HG03025 (cell line): ENCODE measurements around the gene ZNF710.
"Not testable (repeated sequence)": the region's sequence is repeated elsewhere in the genome, so short reads cannot be mapped to it uniquely, and the experiment has no call there.

Experiments
- ATAC-seq: cut with Tn5 transposase; IDR thresholded peaks from one replicate; pipeline ENCODE4 v1.9.1; 2021; ENCODE audit warnings: mild to moderate bottlenecking, moderate library complexity; ENCODE audit not compliant: unreplicated experiment, low FRiP score

The ZNF710 gene

GRCh38 chr15:90001062-90001682 lies at the start of gene ZNF710:
Gene ZNF710, plus strand, starts transcription at chr15:90001324. Its CDS starts 65,814 bp downstream, at chr15:90067138.
- ATAC-seq, result no peak

DNA sequence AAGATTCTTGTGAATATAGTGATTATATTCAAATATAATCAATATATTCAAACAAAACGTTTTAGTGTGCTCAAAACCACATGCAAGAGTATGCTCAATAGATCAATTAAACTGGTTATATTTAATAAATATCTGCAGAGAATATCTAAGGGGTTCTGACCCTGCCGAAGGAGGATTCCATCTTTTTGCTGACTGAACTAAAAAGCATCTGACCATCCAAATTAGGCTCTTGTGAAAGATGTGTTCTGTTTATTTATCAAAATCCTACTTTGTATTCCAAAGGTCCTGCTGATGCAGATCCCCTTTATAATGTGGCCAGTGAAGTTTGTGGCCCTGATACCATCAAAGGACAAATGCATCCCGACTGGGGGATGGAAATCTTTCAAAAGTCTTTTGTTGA lies 46.6 kb upstream of the ZNF710 start:
- no peak for ATAC-seq

GRCh38 chr15:89955449-89955998 lies 45.6 kb upstream of the ZNF710 start:
- ATAC-seq, result not testable (repeated sequence)

GRCh38 chr15:89958107-89958805 lies 42.9 kb upstream of the ZNF710 start:
- ATAC-seq, result no peak

- ATAC-seq, result no peak
Measured at GRCh38 chr15:89963301-89964231, 37.6 kb upstream of the ZNF710 start.

DNA sequence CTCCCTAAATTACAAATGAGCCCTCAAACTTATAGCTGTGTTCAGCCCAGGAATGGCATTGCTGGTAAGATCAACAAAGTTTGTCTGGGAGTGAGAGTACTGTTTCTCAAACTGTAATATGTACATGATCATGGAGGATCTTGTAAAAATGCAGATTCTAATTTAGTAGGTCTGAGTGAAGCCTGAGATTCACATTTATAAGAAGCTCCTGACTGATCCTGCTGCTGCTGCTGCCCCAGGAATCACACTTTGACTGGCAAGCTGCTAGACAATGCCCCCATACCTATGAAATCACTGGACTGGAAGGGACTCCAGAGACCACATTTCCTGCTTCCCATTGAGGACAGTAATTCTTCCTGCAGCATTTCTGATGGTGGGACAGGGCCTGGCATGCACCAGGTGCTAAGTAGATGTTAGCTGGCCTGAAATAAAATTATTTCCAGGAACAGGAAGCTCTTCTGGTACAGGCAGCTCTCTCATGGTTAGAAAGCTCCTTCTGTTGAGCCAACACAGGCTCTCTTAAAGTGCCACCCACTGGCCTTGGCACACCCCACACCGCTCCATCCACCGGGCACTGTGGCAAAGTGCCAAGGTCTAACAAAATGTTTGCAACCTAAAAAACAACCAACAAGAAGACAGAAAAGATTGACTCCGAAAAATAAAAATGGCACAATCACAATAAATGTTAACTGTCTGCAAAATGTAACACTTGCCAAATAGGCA lies 36.7 kb upstream of the ZNF710 start:
- ATAC-seq, result no peak

DNA sequence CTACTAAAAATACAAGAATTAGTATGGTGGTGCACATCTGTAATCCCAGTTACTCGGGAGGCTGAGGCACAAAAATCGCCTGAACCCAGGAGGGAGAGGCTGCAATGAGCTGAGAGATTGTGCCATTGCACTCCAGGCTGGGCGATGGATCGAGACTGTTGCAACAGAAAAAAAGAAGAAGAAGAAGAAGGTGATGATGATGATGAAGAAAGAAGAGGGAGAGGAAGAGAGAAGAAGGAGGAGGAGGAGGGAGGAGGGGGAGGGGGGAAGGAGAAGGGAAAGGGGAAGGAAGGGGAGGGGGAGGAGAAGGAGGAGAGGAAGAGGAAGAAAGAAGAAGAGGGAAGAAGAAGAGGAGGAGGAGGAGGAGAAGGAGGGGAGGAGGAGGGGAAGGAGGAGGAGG lies 33.2 kb upstream of the ZNF710 start:
- no peak for ATAC-seq

DNA sequence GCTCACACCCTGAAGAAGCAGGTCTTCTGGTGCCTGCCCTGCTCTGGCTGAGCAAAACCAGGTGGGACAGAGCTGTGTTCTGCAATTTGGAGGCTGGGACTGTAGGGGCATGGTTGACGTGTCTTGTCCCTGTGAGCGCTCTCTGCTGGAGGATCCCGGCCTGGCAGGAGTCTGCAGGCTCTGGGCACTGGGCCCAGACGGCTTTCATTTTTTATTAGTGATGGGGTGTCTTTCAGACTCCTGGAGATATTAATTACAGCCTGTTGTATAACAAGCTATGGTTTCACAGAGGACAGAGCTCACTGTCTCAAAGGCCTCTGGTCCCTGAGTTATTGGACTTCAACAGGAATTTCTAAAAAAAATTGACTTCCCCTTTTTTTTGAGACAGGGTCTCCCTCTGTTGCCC lies 29.5 kb upstream of the ZNF710 start:
- ATAC-seq, result no peak

DNA sequence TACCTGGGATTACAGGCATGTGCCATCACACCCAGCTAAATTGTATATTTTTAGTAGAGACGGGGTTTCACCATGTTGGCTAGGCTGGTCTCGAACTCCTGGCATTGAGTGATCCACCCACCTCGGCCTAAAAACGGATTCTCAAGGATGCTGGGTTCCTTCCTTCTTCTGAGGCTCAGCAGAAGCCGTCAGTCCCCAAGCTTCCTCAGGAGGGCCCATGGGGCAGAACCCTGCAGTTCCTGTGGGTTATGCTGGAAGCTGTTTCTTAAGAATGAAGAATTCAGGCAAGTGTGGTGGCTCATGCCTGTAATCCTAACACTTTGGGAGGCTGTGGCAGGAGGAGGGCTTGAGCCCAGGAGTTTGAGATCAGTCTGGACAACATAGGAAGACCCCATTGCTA lies 29.0 kb upstream of the ZNF710 start:
- no peak for ATAC-seq

DNA sequence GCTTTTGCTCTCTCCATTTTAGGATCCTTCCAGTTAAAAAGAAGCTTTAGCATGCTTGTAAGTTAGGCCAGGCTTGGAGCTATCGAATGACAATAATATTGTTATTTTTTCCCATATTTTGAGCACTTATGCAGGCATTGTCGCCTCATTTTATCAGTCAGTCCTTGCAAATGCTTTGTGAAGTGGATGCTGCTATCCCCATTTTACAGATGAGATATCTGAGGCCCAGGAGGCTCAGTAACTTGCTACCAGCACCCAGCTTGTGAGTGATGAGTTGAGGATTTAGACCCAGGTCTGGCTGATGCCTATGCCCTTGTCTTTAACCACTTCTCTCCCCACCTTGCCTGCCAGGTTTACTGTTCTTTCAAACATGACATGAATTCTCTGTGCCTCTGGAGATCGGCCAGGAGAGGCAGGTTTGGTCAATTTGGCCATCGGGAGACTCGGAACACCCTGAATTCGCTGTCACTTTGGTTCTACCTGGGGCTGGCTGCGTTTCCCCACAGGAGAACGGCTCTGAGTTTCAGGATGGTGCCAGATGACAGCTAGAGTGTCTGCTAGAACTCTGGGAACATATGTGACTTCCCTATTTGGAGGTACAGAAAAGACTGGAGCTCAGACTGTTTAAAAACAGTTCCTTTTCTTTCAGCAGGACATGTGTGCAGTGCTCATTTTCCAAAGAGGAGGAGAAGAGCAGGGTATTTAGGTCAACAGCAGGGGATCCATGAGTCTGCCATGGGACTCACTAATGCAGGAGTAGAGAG lies 25.5 kb upstream of the ZNF710 start:
- ATAC-seq, result no peak

- ATAC-seq, result no peak
Measured at GRCh38 chr15:89976246-89976600, 24.9 kb upstream of the ZNF710 start.

- not testable (repeated sequence) for ATAC-seq
Measured at GRCh38 chr15:89977836-89978235, 23.3 kb upstream of the ZNF710 start.

- no peak for ATAC-seq
Measured at GRCh38 chr15:89978914-89979313, 22.2 kb upstream of the ZNF710 start.

- no peak for ATAC-seq
Measured at GRCh38 chr15:89980896-89981295, 20.2 kb upstream of the ZNF710 start.

- ATAC-seq, result no peak
Measured at GRCh38 chr15:89982315-89983055, 18.6 kb upstream of the ZNF710 start.

GRCh38 chr15:89984001-89984400 lies 17.1 kb upstream of the ZNF710 start:
- ATAC-seq, result no peak

- ATAC-seq, result no peak
Measured at GRCh38 chr15:89984421-89985010, 16.6 kb upstream of the ZNF710 start.

DNA sequence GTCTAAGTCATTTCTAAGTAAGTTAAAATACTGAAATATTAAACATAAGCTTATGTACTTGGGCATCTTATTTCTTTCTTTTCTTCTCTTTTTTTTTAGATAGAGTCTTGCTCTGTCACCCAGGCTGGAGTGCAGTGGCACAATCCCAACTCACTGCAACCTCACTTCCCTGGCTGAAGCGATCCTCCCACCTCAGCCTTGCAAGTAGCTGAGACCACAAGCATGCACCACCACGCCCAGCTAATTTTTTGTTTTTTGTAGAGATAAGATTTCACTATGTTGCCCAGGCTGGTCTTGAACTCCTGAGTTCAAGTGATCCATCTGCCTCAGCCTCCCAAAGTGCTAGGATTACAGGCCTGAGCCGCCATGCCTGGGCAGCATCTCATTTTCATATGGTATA lies 16.0 kb upstream of the ZNF710 start:
- ATAC-seq, result no peak

DNA sequence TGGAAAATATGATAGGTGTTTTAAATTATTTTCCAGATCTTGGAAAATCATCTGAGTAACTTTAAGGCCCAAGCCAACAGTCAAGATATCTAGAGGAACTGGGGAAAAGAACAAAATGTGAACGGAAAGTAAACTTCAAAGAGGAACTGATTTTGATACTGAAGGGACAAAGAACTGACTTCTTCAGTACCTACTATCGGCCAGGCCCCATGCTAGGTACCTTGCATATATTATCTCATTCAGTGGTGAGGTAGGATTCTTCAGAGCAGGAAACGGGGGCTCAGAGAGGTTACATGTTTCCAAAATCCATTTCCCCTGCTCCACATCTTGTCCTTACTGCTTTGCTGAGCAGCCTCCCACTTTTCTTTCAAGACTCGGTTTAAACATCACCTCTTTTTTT lies 9.8 kb upstream of the ZNF710 start:
- no peak for ATAC-seq
